B cell (primary cell): ENCODE measurements around the gene RPRD1B. TPM values are rescaled to one million over a fixed set of nuclear protein-coding genes. Genes with fewer than 3 reads are reported as not detected.
A peak's percentile ranks its signal among the peaks of the same experiment; 100 is the strongest.

ENCODE experiments used
- ATAC-seq: fragments of 200-7000 bp; cut with Tn5 transposase; one replicate; pipeline ENCODE4 v1.10.0; 2021; ENCODE audit warnings: low read depth, mild to moderate bottlenecking, moderate number of reproducible peaks, moderate library complexity
- CTCF ChIA-PET: fragments of 350-600 bp; sonication (Branson Sonifier 250); formaldehyde crosslinking; loops from one replicate; lab custom pipeline; 2021; ENCODE audit warnings: antibody characterized with exemption, inconsistent platforms; lab: Charles Lee
- POLR2A ChIA-PET: fragments of 350-600 bp; sonication (Branson Sonifier 250); formaldehyde crosslinking; loops from one replicate; lab custom pipeline; 2021; ENCODE audit warnings: antibody characterized with exemption; lab: Charles Lee
- DNase-seq: peaks from one replicate; pipeline ENCODE4 v3.0.0; 2013
- H2AFZ ChIP-seq: 2 replicates; pipeline ENCODE4 v1.6.1; 2012; ENCODE audit warnings: mild to moderate bottlenecking, low read depth, low read length; ENCODE audit not compliant: insufficient read depth, poor library complexity, severe bottlenecking
- H3K27ac ChIP-seq, 2 donors: 1 replicate in 1 of 2; 2 replicates in 1 of 2; pipeline ENCODE4 v1.5.1; 2012 to 2013; ENCODE audit warnings: low read length in 2 of 2, mild to moderate bottlenecking in 2 of 2, moderate library complexity in 1 of 2
- H3K27me3 ChIP-seq, 4 experiments: fragments of 200-600 bp in 1 of 4; sonication (generic) in 1 of 4; replicated peaks in 1 of 4; 1 replicate in 2 of 4; 2 replicates in 2 of 4; pipeline versions ENCODE4 v1.6.1 to v1.7.0; 2013 to 2016; ENCODE audit warnings: low read length in 3 of 4, mild to moderate bottlenecking in 2 of 4, mixed read lengths in 1 of 4, moderate library complexity in 1 of 4; ENCODE audit not compliant: insufficient read depth in 4 of 4, control insufficient read depth in 3 of 4; ENCODE audit errors: control extremely low read depth in 1 of 4
- H3K36me3 ChIP-seq, 2 experiments: replicated peaks in 1 of 2; 1 replicate in 1 of 2; 2 replicates in 1 of 2; pipeline versions ENCODE4 v1.6.1 to v1.7.1; 2013; ENCODE audit warnings: low read length in 1 of 2; ENCODE audit not compliant: insufficient read depth in 2 of 2, control insufficient read depth in 1 of 2; ENCODE audit errors: control extremely low read depth in 1 of 2, extremely low read depth in 1 of 2
- H3K4me1 ChIP-seq, 2 donors: fragments of 200-600 bp in 1 of 2; sonication (generic) in 1 of 2; 1 replicate in 1 of 2; 2 replicates in 1 of 2; pipeline versions ENCODE4 v1.5.1 to v1.6.1; 2013 to 2017; ENCODE audit warnings: low read length in 2 of 2; ENCODE audit not compliant: control insufficient read depth in 2 of 2, insufficient read depth in 2 of 2
- H3K4me2 ChIP-seq: replicated peaks from 2 replicates; pipeline ENCODE3; 2012; ENCODE audit warnings: mild to moderate bottlenecking, low read depth, low read length; ENCODE audit not compliant: poor library complexity, severe bottlenecking
- H3K4me3 ChIP-seq, 5 experiments: fragments of 200-600 bp in 1 of 5; sonication (generic) in 1 of 5; 1 replicate in 3 of 5; 2 replicates in 2 of 5; pipeline versions ENCODE4 v1.5.1 to v1.7.0; 2011 to 2016; ENCODE audit warnings: low read length in 4 of 5, mild to moderate bottlenecking in 4 of 5, low read depth in 2 of 5, control low read depth in 1 of 5, moderate library complexity in 1 of 5; ENCODE audit not compliant: insufficient read depth in 1 of 5; ENCODE audit errors: control extremely low read depth in 1 of 5, extremely low read depth in 1 of 5
- H3K79me2 ChIP-seq: fragments of 200-600 bp; sonication (generic); one replicate; pipeline ENCODE4 v1.6.0; 2016; ENCODE audit warnings: low read length; ENCODE audit not compliant: control insufficient read depth, insufficient read depth
- H3K9ac ChIP-seq: fragments of 200-600 bp; sonication (generic); 2 replicates; pipeline ENCODE4 v1.6.1; 2017; ENCODE audit warnings: mild to moderate bottlenecking, low read length, moderate library complexity
- H3K9me3 ChIP-seq, 3 donors: one replicate each; pipeline versions ENCODE4 v1.6.1 to v1.7.1; 2013; ENCODE audit warnings: low read length in 2 of 3; ENCODE audit not compliant: control insufficient read depth in 2 of 3, insufficient read depth in 1 of 3; ENCODE audit errors: control extremely low read depth in 1 of 3
- H4K20me1 ChIP-seq: 2 replicates; pipeline ENCODE4 v1.6.0; 2012; ENCODE audit warnings: mild to moderate bottlenecking, low read length; ENCODE audit not compliant: insufficient read depth, control insufficient read depth, poor library complexity, severe bottlenecking
- H3K27ac Mint-ChIP-seq: one replicate; pipeline ENCODE4 v1.8.0; 2021; ENCODE audit warnings: mixed read lengths
- H3K27me3 Mint-ChIP-seq: one replicate; pipeline ENCODE4 v1.8.0; 2021; ENCODE audit warnings: mixed read lengths
- H3K4me1 Mint-ChIP-seq: one replicate; pipeline ENCODE4 v1.8.0; 2021; ENCODE audit warnings: mixed read lengths
- H3K4me3 Mint-ChIP-seq: one replicate; pipeline ENCODE4 v1.8.0; 2021; ENCODE audit warnings: mixed read lengths
- H3K9me3 Mint-ChIP-seq: one replicate; pipeline ENCODE4 v1.8.0; 2022; ENCODE audit warnings: mixed read lengths; ENCODE audit not compliant: insufficient read depth
- CTCF ChIP-seq: fragments of 200-600 bp; IDR thresholded peaks from one replicate; pipeline ENCODE4 v1.8.0; 2022; ENCODE audit warnings: antibody characterized with exemption, mild to moderate bottlenecking
- EZH2 ChIP-seq: IDR thresholded peaks from 2 replicates; pipeline ENCODE4 v1.6.1; 2012; ENCODE audit warnings: borderline replicate concordance, low read depth, mild to moderate bottlenecking, moderate library complexity, low read length; ENCODE audit not compliant: insufficient read depth, poor library complexity, severe bottlenecking
- WGBS: methylation state at CpG from one replicate; pipeline ENCODE4 v1.1.5; 2013; ENCODE audit warnings: missing lambda C conversion rate; ENCODE audit not compliant: insufficient coverage; 5-methylcytosine and 5-hydroxymethylcytosine counted together
- intact Hi-C: fragments of 100-400 bp; cut with micrococcal nuclease; formaldehyde crosslinking; loops from one replicate; pipeline ENCODE4 v1.10.0; 2022
- polyA plus RNA-seq: library from polyadenylated mRNA; depleted of rRNA; stranded (reverse); fragments of >200 nt; gene quantifications from 2 replicates; pipeline ENCODE4 v1.2.3, GENCODE V29; 2012
- total RNA-seq, 2 donors: library from RNA; stranded (reverse); fragments of 120-200 nt in 1 of 2; gene quantifications; 1 replicate in 1 of 2; 2 replicates in 1 of 2; pipeline versions ENCODE4 v1.2.3 to v1.2.4, GENCODE V29; 2013 to 2022

The RPRD1B gene
- total and polyA plus RNA-seq, 2 donors (not counting 1 experiment from before 2014, with no cell fraction given), result 6.0 to 54.9 TPM

DNA sequence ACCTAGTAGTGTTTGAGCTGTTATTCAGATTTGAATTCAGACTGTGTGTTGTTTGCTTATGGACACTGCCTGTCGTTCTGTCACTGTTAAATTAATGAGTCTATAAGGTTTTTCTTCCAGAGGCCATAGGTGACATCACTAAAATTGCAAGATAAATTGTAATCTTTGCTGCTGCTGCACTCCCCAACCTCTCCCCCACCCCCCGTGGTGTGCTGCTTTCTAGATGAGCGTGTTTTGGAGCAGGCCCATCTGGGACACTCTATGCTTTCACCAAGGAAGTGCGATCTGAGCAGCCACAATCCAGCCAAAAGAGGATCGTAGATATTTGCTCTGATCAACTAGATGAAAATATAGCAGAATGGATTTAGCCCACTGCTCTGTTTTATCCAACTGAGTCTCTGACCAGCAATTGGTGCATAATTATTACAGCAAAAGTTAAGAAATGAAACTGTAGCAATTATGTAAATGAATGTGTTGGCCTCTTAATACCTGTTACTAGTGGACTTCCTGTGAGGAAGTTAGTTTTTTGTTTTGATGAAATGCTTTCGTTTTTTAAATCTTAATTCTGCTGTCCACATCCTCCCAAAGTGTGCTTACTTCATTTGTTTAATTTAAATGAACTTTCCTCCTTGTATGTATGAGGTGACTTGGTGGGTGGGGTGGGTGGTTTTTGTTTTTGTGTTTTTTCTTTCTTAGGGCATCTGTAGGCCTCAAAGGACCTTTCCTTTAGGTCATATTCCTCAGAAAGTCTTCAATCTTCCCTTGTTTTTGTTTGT, 58.1 kb downstream of the RPRD1B start:
- Histone ChIP-seq H3K27ac (peak overlapping the region; percentile 95 to 96), H3K4me1 (peaks cover 51 to 58% of the 10 kb centered on the region in 2 donors), H4K20me1 (no peaks in the 10 kb centered on the region), H3K9me3 (no peaks in the 10 kb centered on the region), H2AFZ (peak overlapping the region; percentile 32), H3K4me3 (peak overlapping the region in 1 of 5 experiments; percentile 23), H3K27me3 (no peaks in the 10 kb centered on the region), H3K79me2 (peaks cover 5% of the 10 kb centered on the region), H3K9ac (peak overlapping the region; percentile 38), H3K36me3 (peaks cover 7 to 27% of the 10 kb centered on the region in 2 experiments), H3K4me2 (peak overlapping the region; percentile 55)
- POLR2A ChIA-PET, result interaction anchor here (1.0 kb wide), 1 partner anchor 15 kb away, joined by 20 read pairs; no protein-coding TSS in a partner anchor
- Mint-ChIP-seq H3K27me3 (no peaks in the 10 kb centered on the region), H3K9me3 (no peaks in the 10 kb centered on the region), H3K27ac (peak overlapping the region; percentile 97), H3K4me3 (peak overlapping the region; percentile 72), H3K4me1 (peaks cover 76% of the 10 kb centered on the region)
- intact Hi-C loops, result loop anchor here (1.0 kb wide), 1 partner anchor 34 kb away; no protein-coding TSS in a partner anchor
- TF ChIP-seq CTCF (no peak), EZH2 (no peak)
- ATAC-seq (peak; percentile 32), DNase-seq (peak; percentile 56)
- 100% methylated on average over 1 of the region's 6 CpGs for WGBS
- CTCF ChIA-PET, result interaction anchor here (0.7 to 14.1 kb wide), 9 partner anchors 16 to 129 kb away, joined by 3 to 131 read pairs (median 5); no protein-coding TSS in a partner anchor
